Measurements from ENCODE around the gene ZNF768. TPM values are rescaled to one million over a fixed set of nuclear protein-coding genes. Genes with fewer than 3 reads are reported as not detected.

The ZNF768 gene
- polyA plus RNA-seq: 53.1 TPM
- long read RNA-seq, donor 1, transcript ZNF768-201 (2 exons, 2,315 nt): major isoform, 11 of 12 reads
- long read RNA-seq, donor 1, partial matches to known transcripts: 0 of 12 reads
- long read RNA-seq, donor 1, other reads (novel, unspliced or antisense): 0 of 12 reads
- long read RNA-seq, donor 2, transcript ZNF768-201 (2 exons, 2,315 nt): major isoform, 38 of 39 reads
- long read RNA-seq, donor 2, partial matches to known transcripts: 0 of 39 reads
- long read RNA-seq, donor 2, other reads (novel, unspliced or antisense): 0 of 39 reads
- long read RNA-seq, donor 3: 0 reads
- long read RNA-seq, donor 4, partial matches to known transcripts: 0 of 3 reads
- long read RNA-seq, donor 4, other reads (novel, unspliced or antisense): 0 of 3 reads
- long read RNA-seq, donor 5, transcript ZNF768-201 (2 exons, 2,315 nt): major isoform, 15 of 30 reads
- long read RNA-seq, donor 5, partial matches to known transcripts: 13 of 30 reads
- long read RNA-seq, donor 5, other reads (novel, unspliced or antisense): 0 of 30 reads
- long read RNA-seq, donor 6, transcript ZNF768-201 (2 exons, 2,315 nt): major isoform, 29 of 30 reads
- long read RNA-seq, donor 6, partial matches to known transcripts: 0 of 30 reads
- long read RNA-seq, donor 6, other reads (novel, unspliced or antisense): 0 of 30 reads
- long read RNA-seq, donor 7, transcript ZNF768-201 (2 exons, 2,315 nt): major isoform, 7 of 9 reads
- long read RNA-seq, donor 7, partial matches to known transcripts: 0 of 9 reads
- long read RNA-seq, donor 7, other reads (novel, unspliced or antisense): 0 of 9 reads
- long read RNA-seq, donor 8, transcript ZNF768-201 (2 exons, 2,315 nt): major isoform, 30 of 32 reads
- long read RNA-seq, donor 8, partial matches to known transcripts: 0 of 32 reads
- long read RNA-seq, donor 8, other reads (novel, unspliced or antisense): 0 of 32 reads
- long read RNA-seq, donor 9, transcript ZNF768-201 (2 exons, 2,315 nt): major isoform, 26 of 28 reads
- long read RNA-seq, donor 9, partial matches to known transcripts: 0 of 28 reads
- long read RNA-seq, donor 9, other reads (novel, unspliced or antisense): 0 of 28 reads
- long read RNA-seq, donor 10, transcript ZNF768-201 (2 exons, 2,315 nt): major isoform, 10 of 11 reads
- long read RNA-seq, donor 10, partial matches to known transcripts: 0 of 11 reads
- long read RNA-seq, donor 10, other reads (novel, unspliced or antisense): 0 of 11 reads
- long read RNA-seq, donor 11, transcript ZNF768-201 (2 exons, 2,315 nt): major isoform, 15 of 15 reads
- long read RNA-seq, donor 11, partial matches to known transcripts: 0 of 15 reads
- long read RNA-seq, donor 11, other reads (novel, unspliced or antisense): 0 of 15 reads

DNA sequence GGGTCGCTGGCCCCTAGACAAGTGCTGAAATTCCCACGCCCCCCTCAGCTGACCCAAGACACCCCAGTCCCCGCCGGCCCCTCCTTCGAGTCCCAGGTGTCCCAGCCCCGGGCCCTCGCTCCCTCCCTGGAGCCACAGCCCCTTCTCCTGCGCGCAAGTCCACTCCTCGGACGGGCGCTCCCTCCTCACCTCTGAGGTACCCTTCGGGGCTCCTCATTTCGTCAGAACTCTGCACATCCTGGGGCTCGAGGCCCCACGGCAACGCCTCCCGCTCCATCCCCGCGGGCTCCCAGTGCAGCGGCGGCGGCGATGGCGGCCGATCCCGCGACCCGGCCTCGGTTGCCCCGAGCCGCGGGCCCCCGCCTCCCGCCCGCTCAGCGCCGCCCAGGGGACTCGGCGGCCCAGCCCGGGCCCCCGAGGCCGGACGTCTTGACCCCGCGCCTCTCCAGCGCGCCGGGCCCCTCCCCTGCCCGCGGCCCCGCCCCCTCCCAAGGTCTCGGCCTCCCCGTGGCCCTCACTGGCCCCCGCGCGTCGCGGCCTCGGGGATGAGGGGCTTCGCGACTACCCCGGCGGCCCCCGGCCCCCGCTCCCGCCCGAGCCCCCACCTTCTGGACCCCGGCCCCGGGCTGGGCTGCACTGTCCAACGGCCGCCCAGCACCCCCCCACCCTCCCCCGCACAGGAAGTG, at the start of gene ZNF768:
ZNF768 (minus strand) TSS at position 430 of the 686 bp plus-strand sequence; CDS start at position 277, 153 bp downstream.
- Histone ChIP-seq H3K36me3 (ENCODE audit: control insufficient read depth, insufficient read depth, low read length) (peaks cover 22% of the 10 kb centered on the region), H3K9me3 (ENCODE audit: control insufficient read depth, low read depth, low read length) (peaks cover 14% of the 10 kb centered on the region), H3K27ac (ENCODE audit: low read length) (peak within 1 kb of the TSS; percentile 100), H3K4me3 (ENCODE audit: low read length) (peak within 1 kb of the TSS; percentile 86), H3K4me1 (ENCODE audit: control insufficient read depth, insufficient read depth, low read length) (peaks cover 45% of the 10 kb centered on the region), H3K27me3 (ENCODE audit: control insufficient read depth, insufficient read depth, low read length) (no peaks in the 10 kb centered on the region)
- DNase-seq: peak in 1 of 2 donors; percentile 75
- WGBS (ENCODE audit: insufficient coverage, low lambda C conversion rate): no CpG with 5 or more reads among the region's 73 CpGs

DNA sequence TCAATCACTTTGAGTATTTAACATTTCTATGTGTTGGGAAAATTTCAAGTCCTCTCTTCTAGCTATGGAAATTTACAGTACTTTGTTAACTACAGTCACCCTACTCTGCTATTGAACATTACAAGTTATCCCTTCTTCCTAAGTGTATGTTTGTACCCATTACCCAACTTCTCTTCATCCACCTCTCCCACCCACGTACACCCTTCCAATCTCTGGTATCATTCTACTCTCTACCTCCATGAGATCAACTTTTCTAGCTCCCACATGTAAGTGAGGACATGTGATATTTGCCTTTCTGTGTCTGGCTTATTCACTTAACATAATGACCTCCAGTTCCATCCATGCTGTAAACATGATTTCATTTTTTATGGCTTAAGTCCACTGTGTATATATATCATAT, 48.3 kb upstream of the ZNF768 start:
- DNase-seq: no peak
- H3K36me3 ChIP-seq (ENCODE audit: control insufficient read depth, insufficient read depth, low read length): peaks cover 9% of the 10 kb centered on the region
- H3K27ac ChIP-seq (ENCODE audit: low read length): no peak overlapping the region
- 80% methylated on average over 1 of the region's 1 CpG for WGBS (ENCODE audit: insufficient coverage, low lambda C conversion rate)
- peaks cover 14% of the 10 kb centered on the region for H3K4me1 ChIP-seq (ENCODE audit: control insufficient read depth, insufficient read depth, low read length)
- H3K4me3 ChIP-seq (ENCODE audit: low read length): no peak overlapping the region
- no peaks in the 10 kb centered on the region for H3K27me3 ChIP-seq (ENCODE audit: control insufficient read depth, insufficient read depth, low read length)
- H3K9me3 ChIP-seq (ENCODE audit: control insufficient read depth, low read depth, low read length): peaks cover 2% of the 10 kb centered on the region

DNA sequence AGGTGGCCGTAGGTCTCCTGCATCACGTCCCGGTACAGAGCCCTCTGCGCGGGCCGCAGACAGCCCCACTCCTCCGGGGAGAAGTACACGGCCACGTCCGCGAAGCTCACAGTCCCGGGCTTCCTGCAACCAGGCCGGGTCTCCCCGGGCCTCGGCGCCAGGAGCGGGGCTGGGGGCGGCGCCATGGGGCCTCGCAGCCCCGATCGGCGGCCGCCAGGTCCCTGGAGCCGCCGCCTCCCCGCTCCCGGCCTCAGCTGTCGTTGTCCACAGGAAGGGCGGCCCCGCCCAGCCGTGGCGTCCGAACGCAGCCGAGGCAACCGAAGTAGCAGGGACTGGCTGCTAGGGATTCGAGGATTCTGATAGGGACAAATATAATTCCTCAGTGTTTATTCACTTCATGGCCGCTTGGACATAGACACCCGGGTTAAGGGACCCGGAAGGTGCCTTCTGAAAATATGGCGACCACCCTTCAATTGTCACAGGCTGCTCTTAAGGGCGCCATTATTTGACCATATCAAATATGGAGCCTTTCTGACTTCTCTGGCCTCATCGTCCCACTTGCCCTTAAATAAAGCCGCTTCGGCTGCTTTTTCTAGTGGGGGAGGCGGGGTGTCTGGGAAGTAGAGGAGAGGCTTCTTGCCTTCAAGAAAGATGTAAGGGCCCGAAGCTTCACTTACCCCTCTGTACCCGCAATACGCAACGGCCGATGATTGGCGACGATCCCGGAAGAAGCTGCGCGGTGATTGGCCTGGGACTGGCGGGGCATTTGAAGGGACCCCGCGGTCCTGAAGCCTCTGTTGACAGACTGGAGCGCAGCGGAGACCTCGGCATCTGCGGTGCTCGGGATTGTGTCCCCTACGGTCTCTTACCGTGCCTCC, 45.3 kb upstream of the ZNF768 start, which contains the start of gene ZNF688:
ZNF688 (minus strand) TSS at position 270 of the 878 bp plus-strand sequence; CDS start at position 185, 85 bp downstream.
- peak; percentile 98 to 99 for DNase-seq
- Histone ChIP-seq H3K27ac (ENCODE audit: low read length) (peak within 1 kb of the TSS; percentile 99), H3K9me3 (ENCODE audit: control insufficient read depth, low read depth, low read length) (peaks cover 2% of the 10 kb centered on the region), H3K36me3 (ENCODE audit: control insufficient read depth, insufficient read depth, low read length) (peaks cover 6% of the 10 kb centered on the region), H3K27me3 (ENCODE audit: control insufficient read depth, insufficient read depth, low read length) (no peaks in the 10 kb centered on the region), H3K4me3 (ENCODE audit: low read length) (peak within 1 kb of the TSS; percentile 79), H3K4me1 (ENCODE audit: control insufficient read depth, insufficient read depth, low read length) (peaks cover 16% of the 10 kb centered on the region)
- no CpG with 5 or more reads among the region's 67 CpGs for WGBS (ENCODE audit: insufficient coverage, low lambda C conversion rate)

DNA sequence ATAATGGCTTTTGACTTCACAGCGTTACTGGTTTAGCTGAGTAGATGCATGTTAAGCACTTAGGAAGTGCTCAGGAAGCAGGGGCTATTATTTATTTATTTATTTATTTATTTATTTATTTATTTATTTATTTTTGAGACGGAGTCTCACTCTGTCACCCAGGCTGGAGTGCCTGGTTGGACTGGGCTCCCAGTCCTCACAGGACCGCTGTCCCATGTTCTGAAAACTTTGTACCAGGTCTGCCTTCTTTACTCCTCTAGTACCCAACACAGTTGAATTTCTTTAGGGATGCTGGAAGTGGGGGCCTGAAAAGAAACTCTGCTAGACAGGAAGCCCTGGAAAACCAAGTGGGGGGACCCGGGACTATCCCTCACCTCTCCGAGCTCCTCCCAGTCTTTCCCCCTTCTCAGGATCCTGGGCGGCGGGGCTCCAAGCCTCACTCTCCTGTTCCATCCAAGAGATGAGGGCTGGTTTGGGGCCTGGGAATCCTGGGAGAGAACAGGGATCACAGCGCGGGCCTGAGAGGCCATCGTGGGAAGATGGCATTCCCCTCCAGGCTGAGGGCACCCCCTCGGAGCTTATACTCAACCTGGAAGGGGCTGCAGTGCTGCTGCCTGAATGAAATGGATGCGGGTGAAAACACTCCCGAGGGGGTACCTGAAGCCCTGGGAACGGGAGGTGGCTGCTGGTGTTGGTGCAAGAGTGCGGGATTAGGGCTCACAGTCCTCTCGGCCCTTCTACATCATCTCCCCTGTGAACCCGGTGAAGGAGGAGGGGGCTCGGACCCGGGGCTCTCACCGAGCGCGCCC, 44.5 kb upstream of the ZNF768 start:
- Histone ChIP-seq H3K27ac (ENCODE audit: low read length) (peak overlapping the region; percentile 99), H3K4me3 (ENCODE audit: low read length) (peak overlapping the region; percentile 79), H3K4me1 (ENCODE audit: control insufficient read depth, insufficient read depth, low read length) (peaks cover 16% of the 10 kb centered on the region), H3K27me3 (ENCODE audit: control insufficient read depth, insufficient read depth, low read length) (no peaks in the 10 kb centered on the region), H3K9me3 (ENCODE audit: control insufficient read depth, low read depth, low read length) (peaks cover 2% of the 10 kb centered on the region), H3K36me3 (ENCODE audit: control insufficient read depth, insufficient read depth, low read length) (peaks cover 3% of the 10 kb centered on the region)
- WGBS (ENCODE audit: insufficient coverage, low lambda C conversion rate): 40% methylated on average over 2 of the region's 22 CpGs
- peak; percentile 23 to 70 for DNase-seq

DNA sequence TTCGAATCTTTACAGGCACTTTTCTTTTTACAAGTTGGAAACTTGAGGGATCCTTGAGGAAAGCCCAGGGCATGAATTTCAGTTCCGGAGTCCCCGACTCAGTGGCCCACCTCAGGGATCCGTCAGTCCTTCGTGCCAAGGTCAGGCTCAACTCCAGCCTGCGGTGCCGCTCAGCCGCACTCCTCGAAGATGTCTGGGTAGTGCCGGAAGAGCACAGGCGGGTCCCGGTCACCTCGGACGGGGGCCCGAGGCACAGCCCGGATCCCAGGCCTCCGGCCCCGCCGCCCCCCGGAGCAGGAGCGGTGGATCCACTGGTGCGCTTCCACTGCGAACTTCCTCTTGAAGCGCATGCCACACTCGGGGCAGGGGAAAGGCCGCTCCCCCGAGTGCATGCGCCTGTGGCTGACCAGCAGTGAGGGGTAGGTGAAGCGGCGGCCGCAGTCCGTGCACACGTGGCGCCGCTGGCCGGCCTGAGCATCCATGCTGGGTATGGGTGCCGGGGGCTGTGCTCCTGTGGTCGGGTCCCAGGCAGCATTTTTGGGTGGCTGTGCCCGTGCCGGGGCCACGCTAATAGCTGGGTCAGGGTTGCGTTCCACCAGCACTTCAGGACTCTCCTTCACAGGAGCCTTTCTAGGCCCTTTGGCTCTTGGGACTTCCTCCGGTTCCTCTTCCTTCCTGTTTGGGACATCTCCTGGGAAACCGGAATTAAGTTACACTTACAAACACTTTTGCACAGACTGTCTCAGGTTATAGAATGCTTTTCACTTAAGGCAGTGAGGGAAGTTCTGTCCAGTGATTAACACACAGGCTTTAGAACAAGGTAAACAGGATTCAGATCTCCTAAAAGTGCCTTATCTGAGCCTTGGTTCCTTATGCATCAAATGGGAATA, 43.6 kb upstream of the ZNF768 start:
- DNase-seq: peak in 1 of 2 donors; percentile 23
- H3K9me3 ChIP-seq (ENCODE audit: control insufficient read depth, low read depth, low read length): peaks cover 2% of the 10 kb centered on the region
- peaks cover 16% of the 10 kb centered on the region for H3K4me1 ChIP-seq (ENCODE audit: control insufficient read depth, insufficient read depth, low read length)
- no CpG with 5 or more reads among the region's 44 CpGs for WGBS (ENCODE audit: insufficient coverage, low lambda C conversion rate)
- no peaks in the 10 kb centered on the region for H3K27me3 ChIP-seq (ENCODE audit: control insufficient read depth, insufficient read depth, low read length)
- H3K27ac ChIP-seq (ENCODE audit: low read length): peak overlapping the region; percentile 99
- peaks cover 3% of the 10 kb centered on the region for H3K36me3 ChIP-seq (ENCODE audit: control insufficient read depth, insufficient read depth, low read length)
- H3K4me3 ChIP-seq (ENCODE audit: low read length): no peak overlapping the region

DNA sequence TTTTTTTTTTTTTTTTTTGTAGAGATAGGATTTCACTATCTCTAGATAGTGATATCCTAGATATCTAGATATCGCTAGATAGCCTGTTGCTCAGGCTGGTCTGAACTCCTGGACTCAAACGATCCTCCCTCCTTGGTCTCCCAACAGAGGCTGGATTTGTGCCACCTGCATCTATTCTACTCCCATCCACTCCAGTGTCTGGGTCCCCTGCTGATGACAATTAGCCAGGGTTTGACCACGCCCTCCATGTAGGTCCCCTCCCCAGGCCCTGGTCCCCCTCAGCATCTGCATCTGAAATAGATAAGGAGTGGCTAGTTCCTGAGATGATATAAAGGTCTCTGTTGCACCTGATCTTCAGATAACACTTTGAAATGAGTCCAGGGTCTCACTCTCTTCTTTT, 42.9 kb upstream of the ZNF768 start:
- no peak overlapping the region for H3K27ac ChIP-seq (ENCODE audit: low read length)

DNA sequence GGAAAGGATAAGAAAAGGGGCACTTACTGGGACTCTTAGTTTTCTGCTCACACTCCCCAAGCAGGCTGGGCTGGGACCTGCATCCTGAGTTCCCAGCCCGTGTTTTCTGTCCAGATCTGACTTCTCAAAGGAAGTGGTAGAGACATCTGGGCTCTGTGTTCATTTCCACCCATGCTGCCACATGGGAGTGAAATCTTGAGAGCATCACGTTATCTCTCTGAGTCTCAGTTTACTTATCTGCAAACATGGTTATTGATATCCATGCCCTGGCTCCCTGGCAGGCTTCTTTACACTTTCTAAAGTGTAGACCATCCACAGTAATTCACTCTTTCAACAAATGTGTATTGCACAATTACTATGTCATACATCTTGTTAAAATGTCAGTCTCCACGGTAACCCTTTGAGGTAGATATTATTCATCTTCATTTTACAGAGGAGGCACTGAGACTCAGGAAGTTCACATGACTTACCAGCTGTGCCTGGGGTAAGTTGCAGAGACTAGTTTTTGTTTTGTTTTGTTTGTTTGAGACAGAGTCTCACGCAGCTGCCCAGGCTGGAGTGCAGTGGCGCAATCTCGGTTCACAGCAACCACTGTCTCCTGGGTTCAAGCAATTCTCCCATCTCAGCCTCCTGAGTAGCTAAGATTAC, 41.7 kb upstream of the ZNF768 start:
- Histone ChIP-seq H3K9me3 (ENCODE audit: control insufficient read depth, low read depth, low read length) (peaks cover 2% of the 10 kb centered on the region), H3K27ac (ENCODE audit: low read length) (no peak overlapping the region), H3K27me3 (ENCODE audit: control insufficient read depth, insufficient read depth, low read length) (no peaks in the 10 kb centered on the region), H3K36me3 (ENCODE audit: control insufficient read depth, insufficient read depth, low read length) (peaks cover 3% of the 10 kb centered on the region), H3K4me3 (ENCODE audit: low read length) (no peak overlapping the region), H3K4me1 (ENCODE audit: control insufficient read depth, insufficient read depth, low read length) (peaks cover 16% of the 10 kb centered on the region)
- DNase-seq: peak in 1 of 2 donors; percentile 38
- WGBS (ENCODE audit: insufficient coverage, low lambda C conversion rate): 100% methylated on average over 1 of the region's 6 CpGs

More for the DNA sequence above, 42.9 kb upstream of the ZNF768 start:
- peaks cover 2% of the 10 kb centered on the region for H3K9me3 ChIP-seq (ENCODE audit: control insufficient read depth, low read depth, low read length)
- peaks cover 3% of the 10 kb centered on the region for H3K36me3 ChIP-seq (ENCODE audit: control insufficient read depth, insufficient read depth, low read length)
- H3K4me3 ChIP-seq (ENCODE audit: low read length): no peak overlapping the region
- no peaks in the 10 kb centered on the region for H3K27me3 ChIP-seq (ENCODE audit: control insufficient read depth, insufficient read depth, low read length)
- no peak for DNase-seq
- WGBS (ENCODE audit: insufficient coverage, low lambda C conversion rate): no CpG with 5 or more reads among the region's 3 CpGs
- peaks cover 16% of the 10 kb centered on the region for H3K4me1 ChIP-seq (ENCODE audit: control insufficient read depth, insufficient read depth, low read length)

Measured in large intestine (tissue), 12 donors.